ENCODE measurements around the gene POLE. TPM values are rescaled to one million over a fixed set of nuclear protein-coding genes. Genes with fewer than 3 reads are reported as not detected.

POLE gene, protein sequence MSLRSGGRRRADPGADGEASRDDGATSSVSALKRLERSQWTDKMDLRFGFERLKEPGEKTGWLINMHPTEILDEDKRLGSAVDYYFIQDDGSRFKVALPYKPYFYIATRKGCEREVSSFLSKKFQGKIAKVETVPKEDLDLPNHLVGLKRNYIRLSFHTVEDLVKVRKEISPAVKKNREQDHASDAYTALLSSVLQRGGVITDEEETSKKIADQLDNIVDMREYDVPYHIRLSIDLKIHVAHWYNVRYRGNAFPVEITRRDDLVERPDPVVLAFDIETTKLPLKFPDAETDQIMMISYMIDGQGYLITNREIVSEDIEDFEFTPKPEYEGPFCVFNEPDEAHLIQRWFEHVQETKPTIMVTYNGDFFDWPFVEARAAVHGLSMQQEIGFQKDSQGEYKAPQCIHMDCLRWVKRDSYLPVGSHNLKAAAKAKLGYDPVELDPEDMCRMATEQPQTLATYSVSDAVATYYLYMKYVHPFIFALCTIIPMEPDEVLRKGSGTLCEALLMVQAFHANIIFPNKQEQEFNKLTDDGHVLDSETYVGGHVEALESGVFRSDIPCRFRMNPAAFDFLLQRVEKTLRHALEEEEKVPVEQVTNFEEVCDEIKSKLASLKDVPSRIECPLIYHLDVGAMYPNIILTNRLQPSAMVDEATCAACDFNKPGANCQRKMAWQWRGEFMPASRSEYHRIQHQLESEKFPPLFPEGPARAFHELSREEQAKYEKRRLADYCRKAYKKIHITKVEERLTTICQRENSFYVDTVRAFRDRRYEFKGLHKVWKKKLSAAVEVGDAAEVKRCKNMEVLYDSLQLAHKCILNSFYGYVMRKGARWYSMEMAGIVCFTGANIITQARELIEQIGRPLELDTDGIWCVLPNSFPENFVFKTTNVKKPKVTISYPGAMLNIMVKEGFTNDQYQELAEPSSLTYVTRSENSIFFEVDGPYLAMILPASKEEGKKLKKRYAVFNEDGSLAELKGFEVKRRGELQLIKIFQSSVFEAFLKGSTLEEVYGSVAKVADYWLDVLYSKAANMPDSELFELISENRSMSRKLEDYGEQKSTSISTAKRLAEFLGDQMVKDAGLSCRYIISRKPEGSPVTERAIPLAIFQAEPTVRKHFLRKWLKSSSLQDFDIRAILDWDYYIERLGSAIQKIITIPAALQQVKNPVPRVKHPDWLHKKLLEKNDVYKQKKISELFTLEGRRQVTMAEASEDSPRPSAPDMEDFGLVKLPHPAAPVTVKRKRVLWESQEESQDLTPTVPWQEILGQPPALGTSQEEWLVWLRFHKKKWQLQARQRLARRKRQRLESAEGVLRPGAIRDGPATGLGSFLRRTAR (N-terminal part only)
- 10 to 100 TPM; 15.8 to 60.8 (median 27.1) TPM for total RNA-seq

DNA sequence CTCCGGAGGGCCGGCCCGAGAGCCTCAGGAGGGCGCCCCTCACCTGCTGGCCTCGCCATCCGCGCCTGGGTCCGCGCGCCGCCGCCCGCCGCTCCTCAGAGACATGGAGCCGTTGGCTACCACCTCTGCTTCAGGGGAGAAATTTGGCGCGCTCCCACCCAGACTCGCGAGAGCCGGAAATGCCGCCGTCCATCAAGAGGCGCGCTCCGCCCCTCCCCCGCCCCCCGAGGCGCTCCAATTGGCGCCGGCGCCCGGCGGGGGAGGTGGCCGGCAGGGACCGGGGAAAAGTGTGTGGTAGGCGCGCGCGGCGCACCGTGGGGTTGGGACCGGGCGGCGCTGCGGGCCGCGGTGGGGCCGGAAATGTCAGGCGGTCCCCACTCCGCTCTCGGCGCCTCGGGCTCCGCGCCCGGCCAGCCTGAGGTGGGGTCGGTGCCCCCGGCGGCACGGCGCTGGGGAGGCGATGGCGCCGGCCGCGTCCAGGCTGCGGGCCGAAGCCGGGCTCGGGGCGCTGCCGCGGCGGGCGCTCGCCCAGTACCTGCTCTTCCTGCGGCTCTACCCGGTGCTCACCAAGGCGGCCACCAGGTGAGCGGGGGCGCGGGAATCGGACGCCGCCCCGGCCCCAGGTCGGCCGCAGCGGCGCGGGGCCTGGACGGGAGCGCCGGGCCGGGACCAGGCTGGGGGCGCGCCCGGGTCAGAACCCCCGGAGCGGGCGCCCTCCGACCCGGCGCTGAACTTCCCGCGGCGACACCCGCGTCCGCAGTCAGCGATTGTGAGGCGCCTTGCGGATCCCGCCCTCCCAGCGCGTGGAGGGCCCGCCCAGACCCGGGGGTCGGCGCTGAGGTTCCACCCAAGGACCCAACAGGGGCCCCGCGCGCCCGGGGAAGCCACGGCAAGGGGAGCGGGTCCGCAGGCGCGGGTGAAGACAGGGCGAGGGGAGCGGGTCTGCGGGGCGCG is at the start of gene POLE, which contains the start of gene PXMP2:
TSS of gene POLE (minus strand) at position 132 of the 954 bp plus-strand sequence. CDS start at position 105, 27 bp downstream.
TSS of gene PXMP2 (plus strand) at position 377 of the 954 bp plus-strand sequence. CDS start at position 461, 84 bp downstream.
- ATAC-seq (ENCODE audit: low FRiP score) (peak; percentile 98), DNase-seq (ENCODE audit: low spot score) (peak; percentile 87)
- TF ChIP-seq, protein P1, sequence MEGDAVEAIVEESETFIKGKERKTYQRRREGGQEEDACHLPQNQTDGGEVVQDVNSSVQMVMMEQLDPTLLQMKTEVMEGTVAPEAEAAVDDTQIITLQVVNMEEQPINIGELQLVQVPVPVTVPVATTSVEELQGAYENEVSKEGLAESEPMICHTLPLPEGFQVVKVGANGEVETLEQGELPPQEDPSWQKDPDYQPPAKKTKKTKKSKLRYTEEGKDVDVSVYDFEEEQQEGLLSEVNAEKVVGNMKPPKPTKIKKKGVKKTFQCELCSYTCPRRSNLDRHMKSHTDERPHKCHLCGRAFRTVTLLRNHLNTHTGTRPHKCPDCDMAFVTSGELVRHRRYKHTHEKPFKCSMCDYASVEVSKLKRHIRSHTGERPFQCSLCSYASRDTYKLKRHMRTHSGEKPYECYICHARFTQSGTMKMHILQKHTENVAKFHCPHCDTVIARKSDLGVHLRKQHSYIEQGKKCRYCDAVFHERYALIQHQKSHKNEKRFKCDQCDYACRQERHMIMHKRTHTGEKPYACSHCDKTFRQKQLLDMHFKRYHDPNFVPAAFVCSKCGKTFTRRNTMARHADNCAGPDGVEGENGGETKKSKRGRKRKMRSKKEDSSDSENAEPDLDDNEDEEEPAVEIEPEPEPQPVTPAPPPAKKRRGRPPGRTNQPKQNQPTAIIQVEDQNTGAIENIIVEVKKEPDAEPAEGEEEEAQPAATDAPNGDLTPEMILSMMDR (IDR thresholded peaks at IDR 0.05): no peak

DNA sequence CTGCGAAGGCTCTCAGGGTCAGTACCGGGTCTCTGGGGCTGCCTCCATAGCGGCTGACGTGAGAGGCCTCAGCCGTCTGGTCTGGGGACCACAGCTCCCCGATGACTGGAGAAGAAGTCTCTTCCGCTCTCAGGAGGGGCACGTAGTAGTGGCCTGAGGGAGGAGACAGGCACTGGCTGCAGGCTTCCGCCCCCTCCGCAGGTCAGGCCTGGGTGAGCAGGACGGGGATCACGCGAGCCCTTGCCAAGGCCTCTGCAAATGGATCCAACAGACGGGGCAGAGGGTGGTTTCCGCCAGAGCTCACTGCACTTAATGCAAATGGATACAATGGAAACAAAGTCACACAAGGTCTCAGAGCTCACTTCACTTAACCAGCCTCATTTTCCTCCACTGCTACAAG is 49.8 kb upstream of the POLE start:
- ATAC-seq (ENCODE audit: low FRiP score): no peak
- no peak for DNase-seq (ENCODE audit: low spot score)
- TF ChIP-seq, protein P1 (IDR thresholded peaks at IDR 0.05): no peak

DNA sequence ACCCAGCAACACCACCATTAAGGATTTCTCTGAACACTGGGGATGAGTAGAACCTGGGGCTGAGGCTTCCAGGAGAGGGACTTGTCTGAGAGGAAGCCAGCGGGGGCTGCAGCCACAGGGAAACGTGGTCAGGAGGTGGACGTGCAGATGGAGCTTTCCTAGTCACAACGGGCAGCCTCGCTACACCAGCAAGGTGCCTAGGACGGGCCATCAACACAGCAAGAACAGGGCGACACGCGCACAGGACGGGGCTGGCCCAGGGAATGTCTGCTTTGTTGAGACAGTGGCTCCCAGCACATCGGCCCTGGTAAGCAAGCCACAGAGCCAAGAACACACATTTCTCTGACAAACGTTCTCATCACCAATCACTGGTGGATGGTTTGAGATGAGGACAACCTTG is 49.2 kb upstream of the POLE start:
- TF ChIP-seq, protein P1 (IDR thresholded peaks at IDR 0.05): no peak
- DNase-seq (ENCODE audit: low spot score) (no peak), ATAC-seq (ENCODE audit: low FRiP score) (no peak)

DNA sequence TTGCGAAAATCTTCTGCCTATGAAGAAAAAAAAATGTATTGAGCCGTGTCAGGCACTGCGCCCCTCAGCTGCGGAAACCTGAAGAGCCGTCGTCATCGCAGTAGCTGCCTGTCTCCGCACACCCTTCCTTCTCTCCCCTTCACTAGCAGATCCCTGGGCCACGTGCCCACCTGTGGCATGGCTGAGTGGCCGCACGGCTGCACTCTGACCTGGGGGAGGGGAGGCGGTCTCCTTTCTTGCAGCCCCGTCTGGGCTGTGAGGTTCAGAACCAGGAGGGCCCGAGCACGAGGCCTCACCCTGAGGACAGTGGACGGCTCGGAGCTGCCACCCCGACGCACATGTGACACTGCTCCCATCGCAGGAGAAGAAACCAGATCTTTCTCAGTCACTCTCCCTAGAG is 48.4 kb upstream of the POLE start:
- no peak for DNase-seq (ENCODE audit: low spot score)
- TF ChIP-seq, protein P1 (IDR thresholded peaks at IDR 0.05): no peak
- no peak for ATAC-seq (ENCODE audit: low FRiP score)

DNA sequence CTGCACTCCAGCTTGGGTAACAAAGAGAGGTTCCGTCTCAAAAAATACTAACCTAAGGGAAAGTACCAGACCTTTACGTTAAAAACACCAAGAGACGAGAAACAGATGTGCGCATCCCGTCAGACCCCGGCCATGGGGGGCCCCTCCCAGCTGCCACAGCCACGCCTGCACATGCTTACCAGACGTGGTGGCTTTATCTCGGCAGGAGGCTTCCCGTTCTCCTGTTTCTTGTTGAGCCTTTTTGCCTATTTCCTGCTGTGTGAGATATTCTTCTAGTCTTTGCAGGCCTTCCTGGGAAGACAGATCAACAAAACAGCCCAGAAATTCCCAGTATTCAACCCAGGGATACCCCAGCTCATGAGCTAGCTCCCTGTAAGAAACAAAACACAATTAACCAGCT is 47.1 kb upstream of the POLE start:
- TF ChIP-seq, protein P1 (IDR thresholded peaks at IDR 0.05): no peak
- DNase-seq (ENCODE audit: low spot score) (no peak), ATAC-seq (ENCODE audit: low FRiP score) (no peak)

Data from omental fat pad (tissue), 4 donors.